ENCODE data around the gene SGMS1. TPM values are rescaled to one million over a fixed set of nuclear protein-coding genes. Genes with fewer than 3 reads are reported as not detected.

SGMS1 gene
- total RNA-seq, 2 experiments from 2014 or later = 24.8 to 25.2 TPM

DNA sequence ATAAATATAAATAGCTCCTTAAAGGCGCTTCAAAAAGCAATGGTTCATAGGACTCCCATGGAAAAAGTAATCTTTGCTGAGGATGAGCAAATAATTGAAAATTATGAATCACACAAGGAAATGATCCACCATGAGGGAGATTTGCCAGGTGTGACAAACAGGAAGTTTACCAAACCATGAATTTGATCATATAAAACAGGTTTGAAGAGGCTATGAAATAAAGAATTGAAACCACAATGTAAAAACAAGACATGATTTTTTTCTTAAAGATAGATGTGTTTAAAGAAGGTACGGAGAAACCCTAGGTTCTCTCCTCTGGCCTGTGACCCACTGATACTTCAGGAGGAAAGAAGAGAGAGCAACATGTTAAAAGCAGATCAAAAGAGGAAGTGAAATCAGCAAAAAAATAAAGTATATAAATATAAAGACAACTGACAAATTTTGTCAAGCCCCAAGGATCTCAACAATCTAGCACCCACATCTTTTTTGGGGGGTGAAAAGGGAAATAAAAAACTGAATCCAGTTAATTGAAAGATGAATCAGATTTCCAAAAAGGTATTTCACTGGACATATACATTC lies 261.1 kb downstream of the SGMS1 start:
- Mint-ChIP-seq H3K9me3 (no peaks in the 10 kb centered on the region), H3K4me3 (no peak overlapping the region), H3K4me1 (ENCODE audit: low read depth) (peaks cover 26% of the 10 kb centered on the region), H3K27me3 (no peaks in the 10 kb centered on the region), H3K36me3 (ENCODE audit: low read depth) (peaks cover 60% of the 10 kb centered on the region), H3K27ac (no peak overlapping the region)
- ChIA-PET CTCF (no interaction called here), POLR2A (no interaction called here)
- peak in 1 of 14 experiments; percentile 20 for DNase-seq
- no peak for ATAC-seq (ENCODE audit: poor library complexity)
- Histone ChIP-seq H3K27ac (ENCODE audit: low read depth in 1 of 2, low read length in 2 of 2) (no peak overlapping the region), H3K9me3 (ENCODE audit: control insufficient read depth in 1 of 2, insufficient read depth in 1 of 2, low read length in 2 of 2) (no peaks in the 10 kb centered on the region), H3K36me3 (ENCODE audit: insufficient read depth, low read length) (no peaks in the 10 kb centered on the region), H3K27me3 (ENCODE audit: control insufficient read depth in 1 of 2, insufficient read depth in 2 of 2, low read length in 2 of 2) (no peaks in the 10 kb centered on the region), H3K4me3 (ENCODE audit: low read length) (no peak overlapping the region), H3K4me1 (ENCODE audit: insufficient read depth, low read length) (no peaks in the 10 kb centered on the region)
- TF ChIP-seq, protein P1, sequence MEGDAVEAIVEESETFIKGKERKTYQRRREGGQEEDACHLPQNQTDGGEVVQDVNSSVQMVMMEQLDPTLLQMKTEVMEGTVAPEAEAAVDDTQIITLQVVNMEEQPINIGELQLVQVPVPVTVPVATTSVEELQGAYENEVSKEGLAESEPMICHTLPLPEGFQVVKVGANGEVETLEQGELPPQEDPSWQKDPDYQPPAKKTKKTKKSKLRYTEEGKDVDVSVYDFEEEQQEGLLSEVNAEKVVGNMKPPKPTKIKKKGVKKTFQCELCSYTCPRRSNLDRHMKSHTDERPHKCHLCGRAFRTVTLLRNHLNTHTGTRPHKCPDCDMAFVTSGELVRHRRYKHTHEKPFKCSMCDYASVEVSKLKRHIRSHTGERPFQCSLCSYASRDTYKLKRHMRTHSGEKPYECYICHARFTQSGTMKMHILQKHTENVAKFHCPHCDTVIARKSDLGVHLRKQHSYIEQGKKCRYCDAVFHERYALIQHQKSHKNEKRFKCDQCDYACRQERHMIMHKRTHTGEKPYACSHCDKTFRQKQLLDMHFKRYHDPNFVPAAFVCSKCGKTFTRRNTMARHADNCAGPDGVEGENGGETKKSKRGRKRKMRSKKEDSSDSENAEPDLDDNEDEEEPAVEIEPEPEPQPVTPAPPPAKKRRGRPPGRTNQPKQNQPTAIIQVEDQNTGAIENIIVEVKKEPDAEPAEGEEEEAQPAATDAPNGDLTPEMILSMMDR (IDR thresholded peaks at IDR 0.05) = no peak
- intact Hi-C loops (cut with DNase I, micrococcal nuclease) = no loop called here

DNA sequence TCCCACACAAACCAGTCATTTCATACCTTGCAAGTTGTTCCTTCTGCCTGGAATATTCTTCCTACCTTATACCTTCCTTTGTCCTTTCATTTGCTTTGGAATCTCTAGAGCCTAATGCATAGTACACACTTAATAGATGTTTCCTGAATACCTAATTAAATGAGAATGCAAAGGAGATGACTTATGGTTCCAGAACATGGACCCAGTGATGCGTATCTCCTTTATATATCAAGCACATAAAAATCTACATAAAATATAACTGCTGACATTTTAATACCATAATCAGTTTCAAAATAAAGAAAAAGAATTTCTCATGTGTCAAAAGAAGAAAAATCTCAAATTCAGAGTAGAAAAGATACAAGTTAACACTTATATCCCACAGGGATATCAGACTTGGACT lies 261.8 kb downstream of the SGMS1 start:
- no peaks in the 10 kb centered on the region for H3K27me3 Mint-ChIP-seq
- no peak for DNase-seq
- no peaks in the 10 kb centered on the region for H3K27me3 ChIP-seq (ENCODE audit: control insufficient read depth in 1 of 2, insufficient read depth in 2 of 2, low read length in 2 of 2)
- H3K9me3 ChIP-seq (ENCODE audit: control insufficient read depth in 1 of 2, insufficient read depth in 1 of 2, low read length in 2 of 2) = no peaks in the 10 kb centered on the region
- ChIA-PET POLR2A (no interaction called here), CTCF (no interaction called here)
- peaks cover 54% of the 10 kb centered on the region for H3K36me3 Mint-ChIP-seq (ENCODE audit: low read depth)
- no peak overlapping the region for H3K27ac ChIP-seq (ENCODE audit: low read depth in 1 of 2, low read length in 2 of 2)
- no peak overlapping the region for H3K27ac Mint-ChIP-seq
- ATAC-seq (ENCODE audit: poor library complexity) = no peak
- H3K36me3 ChIP-seq (ENCODE audit: insufficient read depth, low read length) = no peaks in the 10 kb centered on the region
- TF ChIP-seq, protein P1 (IDR thresholded peaks at IDR 0.05) = no peak
- peaks cover 26% of the 10 kb centered on the region for H3K4me1 Mint-ChIP-seq (ENCODE audit: low read depth)
- intact Hi-C loops (cut with DNase I, micrococcal nuclease) = no loop called here
- no peaks in the 10 kb centered on the region for H3K9me3 Mint-ChIP-seq
- no peaks in the 10 kb centered on the region for H3K4me1 ChIP-seq (ENCODE audit: insufficient read depth, low read length)
- no peak overlapping the region for H3K4me3 ChIP-seq (ENCODE audit: low read length)
- H3K4me3 Mint-ChIP-seq = no peak overlapping the region

DNA sequence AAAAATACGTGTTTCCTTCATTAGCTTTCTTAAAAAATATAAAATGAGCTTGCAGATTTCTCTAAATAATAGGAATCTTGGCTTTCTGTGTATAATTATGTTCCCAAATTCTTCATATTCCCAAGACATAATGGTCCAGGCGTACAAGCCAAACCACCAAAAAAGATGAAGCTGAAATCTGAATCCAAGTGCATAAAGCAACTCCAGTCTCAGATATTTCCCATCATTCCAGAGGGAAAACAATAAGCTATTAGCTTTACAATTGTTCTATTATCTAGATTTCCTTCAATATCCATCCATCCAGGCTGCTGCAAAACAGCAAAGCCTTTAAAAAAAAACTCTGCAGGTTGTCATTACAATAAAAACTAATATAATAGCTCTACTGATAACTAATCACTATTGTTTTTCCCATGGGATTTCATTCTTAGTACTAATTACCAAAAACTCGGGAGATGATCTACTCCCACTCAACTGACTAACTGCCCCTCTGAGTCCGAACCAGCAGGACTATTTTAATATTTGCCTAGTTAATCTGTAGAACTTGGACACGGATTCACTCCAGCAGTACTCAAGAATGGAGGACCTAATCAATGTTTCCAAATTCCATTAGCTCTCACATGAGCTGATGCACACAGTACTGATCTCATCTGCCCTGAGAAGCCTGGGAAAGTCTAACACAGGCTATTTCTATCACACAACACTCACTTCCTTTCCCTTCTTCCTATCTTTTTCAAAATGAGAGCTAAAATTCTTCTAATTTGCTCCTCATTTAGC lies 263.5 kb downstream of the SGMS1 start:
- TF ChIP-seq, protein P1 (IDR thresholded peaks at IDR 0.05) = no peak
- intact Hi-C loops (cut with DNase I, micrococcal nuclease) = no loop called here
- no peak overlapping the region for H3K4me3 ChIP-seq (ENCODE audit: low read length)
- H3K9me3 Mint-ChIP-seq = no peaks in the 10 kb centered on the region
- H3K27me3 ChIP-seq (ENCODE audit: control insufficient read depth in 1 of 2, insufficient read depth in 2 of 2, low read length in 2 of 2) = no peaks in the 10 kb centered on the region
- DNase-seq (no peak), ATAC-seq (ENCODE audit: poor library complexity) (no peak)
- H3K4me1 Mint-ChIP-seq (ENCODE audit: low read depth) = peaks cover 26% of the 10 kb centered on the region
- ChIA-PET POLR2A (interaction anchor here (0.6 kb wide), 1 partner anchor 262 kb away, joined by 3 read pairs; no protein-coding TSS in a partner anchor), CTCF (interaction anchor here (0.5 kb wide), 1 partner anchor 332 kb away, joined by 3 read pairs; no protein-coding TSS in a partner anchor)
- no peaks in the 10 kb centered on the region for H3K36me3 ChIP-seq (ENCODE audit: insufficient read depth, low read length)
- H3K36me3 Mint-ChIP-seq (ENCODE audit: low read depth) = peaks cover 41% of the 10 kb centered on the region
- no peaks in the 10 kb centered on the region for H3K27me3 Mint-ChIP-seq
- H3K27ac ChIP-seq (ENCODE audit: low read depth in 1 of 2, low read length in 2 of 2) = no peak overlapping the region
- H3K27ac Mint-ChIP-seq = no peak overlapping the region
- H3K4me3 Mint-ChIP-seq = no peak overlapping the region
- H3K4me1 ChIP-seq (ENCODE audit: insufficient read depth, low read length) = no peaks in the 10 kb centered on the region
- H3K9me3 ChIP-seq (ENCODE audit: control insufficient read depth in 1 of 2, insufficient read depth in 1 of 2, low read length in 2 of 2) = peaks cover 0 to 7% of the 10 kb centered on the region in 2 experiments

All from CD4-positive, alpha-beta T cell (primary cell).